HG03439 (cell line): ENCODE data around the gene UBE2C.
"Not testable (repeated sequence)": the region's sequence is repeated elsewhere in the genome, so short reads cannot be mapped to it uniquely, and the experiment has no call there.

Experiments
- ATAC-seq: cut with Tn5 transposase; IDR thresholded peaks from one replicate; pipeline ENCODE4 v1.9.1; 2021; ENCODE audit warnings: mild to moderate bottlenecking, moderate library complexity; ENCODE audit not compliant: unreplicated experiment

The UBE2C gene

GRCh38 chr20:45829673-45830106, 17.2 kb downstream of the UBE2C start:
- not testable (repeated sequence) for ATAC-seq

GRCh38 chr20:45832619-45833018, 20.2 kb downstream of the UBE2C start:
- no peak for ATAC-seq

- no peak for ATAC-seq
Observed at GRCh38 chr20:45833030-45833882, 20.8 kb downstream of the UBE2C start, which contains the start of gene SNX21. SNX21 (plus strand) TSS chr20:45833799; CDS start chr20:45833920, 121 bp downstream.

- ATAC-seq = no peak
Observed at GRCh38 chr20:45833883-45834796, 21.7 kb downstream of the UBE2C start.

GRCh38 chr20:45834797-45835161, 22.3 kb downstream of the UBE2C start:
- ATAC-seq = no peak

- no peak for ATAC-seq
Observed at GRCh38 chr20:45835329-45835765, 22.9 kb downstream of the UBE2C start.

- ATAC-seq = no peak
Observed at GRCh38 chr20:45835825-45836224, 23.4 kb downstream of the UBE2C start.

- ATAC-seq = no peak
Observed at GRCh38 chr20:45836841-45837240, 24.4 kb downstream of the UBE2C start.

- ATAC-seq = no peak
Observed at GRCh38 chr20:45840700-45841198, 28.3 kb downstream of the UBE2C start.

GRCh38 chr20:45841407-45842129, 29.1 kb downstream of the UBE2C start:
- no peak for ATAC-seq

GRCh38 chr20:45842169-45842812, 29.8 kb downstream of the UBE2C start:
- ATAC-seq = no peak

GRCh38 chr20:45843506-45843905, 31.1 kb downstream of the UBE2C start:
- no peak for ATAC-seq

GRCh38 chr20:45845452-45845851, 33.0 kb downstream of the UBE2C start:
- ATAC-seq = no peak

GRCh38 chr20:45848421-45848820, 36.0 kb downstream of the UBE2C start:
- ATAC-seq = no peak

- ATAC-seq = no peak
Observed at GRCh38 chr20:45848969-45849582, 36.6 kb downstream of the UBE2C start.

GRCh38 chr20:45850238-45850637, 37.8 kb downstream of the UBE2C start:
- no peak for ATAC-seq

GRCh38 chr20:45850926-45851325, 38.5 kb downstream of the UBE2C start:
- ATAC-seq = no peak

- no peak for ATAC-seq
Observed at GRCh38 chr20:45851501-45851900, 39.1 kb downstream of the UBE2C start.

GRCh38 chr20:45852326-45852725, 39.9 kb downstream of the UBE2C start:
- no peak for ATAC-seq

- no peak for ATAC-seq
Observed at GRCh38 chr20:45853484-45853883, 41.0 kb downstream of the UBE2C start.
